Measurements from ENCODE around the gene DEK.

DNA sequence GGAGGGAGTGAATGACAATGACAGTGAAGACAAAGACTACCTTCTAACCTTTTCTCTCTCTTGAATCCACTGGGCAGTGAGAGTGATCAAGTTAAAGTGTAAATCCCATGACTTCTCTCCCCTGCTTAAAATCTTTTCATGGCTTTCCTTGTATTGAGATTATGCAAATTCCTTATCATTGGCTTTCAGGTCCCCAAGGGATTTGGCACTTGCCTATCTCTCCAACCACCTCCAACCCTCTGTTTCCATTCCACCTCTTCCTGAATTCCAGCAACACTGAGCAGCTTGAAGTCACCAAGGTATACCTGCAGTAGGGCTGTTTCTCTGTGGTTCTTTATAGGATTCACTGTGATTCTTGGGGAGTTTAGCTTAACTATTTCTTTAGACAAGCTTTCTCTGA lies 48.0 kb upstream of the DEK start:
- TF ChIP-seq JUND (IDR thresholded peaks at IDR 0.05) (no peak), EZH2phosphoT487 (IDR thresholded peaks at IDR 0.05; ENCODE audit: borderline replicate concordance) (no peak), POLR2AphosphoS5 (IDR thresholded peaks at IDR 0.05; ENCODE audit: low read depth, low read length) (no peak), CEBPB (IDR thresholded peaks at IDR 0.05; ENCODE audit: low read depth) (no peak)
- TF ChIP-seq, protein P1, sequence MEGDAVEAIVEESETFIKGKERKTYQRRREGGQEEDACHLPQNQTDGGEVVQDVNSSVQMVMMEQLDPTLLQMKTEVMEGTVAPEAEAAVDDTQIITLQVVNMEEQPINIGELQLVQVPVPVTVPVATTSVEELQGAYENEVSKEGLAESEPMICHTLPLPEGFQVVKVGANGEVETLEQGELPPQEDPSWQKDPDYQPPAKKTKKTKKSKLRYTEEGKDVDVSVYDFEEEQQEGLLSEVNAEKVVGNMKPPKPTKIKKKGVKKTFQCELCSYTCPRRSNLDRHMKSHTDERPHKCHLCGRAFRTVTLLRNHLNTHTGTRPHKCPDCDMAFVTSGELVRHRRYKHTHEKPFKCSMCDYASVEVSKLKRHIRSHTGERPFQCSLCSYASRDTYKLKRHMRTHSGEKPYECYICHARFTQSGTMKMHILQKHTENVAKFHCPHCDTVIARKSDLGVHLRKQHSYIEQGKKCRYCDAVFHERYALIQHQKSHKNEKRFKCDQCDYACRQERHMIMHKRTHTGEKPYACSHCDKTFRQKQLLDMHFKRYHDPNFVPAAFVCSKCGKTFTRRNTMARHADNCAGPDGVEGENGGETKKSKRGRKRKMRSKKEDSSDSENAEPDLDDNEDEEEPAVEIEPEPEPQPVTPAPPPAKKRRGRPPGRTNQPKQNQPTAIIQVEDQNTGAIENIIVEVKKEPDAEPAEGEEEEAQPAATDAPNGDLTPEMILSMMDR (IDR thresholded peaks at IDR 0.05 in 2 of 3, conservative IDR thresholded peaks at IDR 0.05 in 1 of 3; ENCODE audit: borderline replicate concordance in 1 of 3, insufficient read depth in 1 of 3, low read depth in 2 of 3, low read length in 2 of 3) = no peak

All from HCT116 (cell line).